Stomach (tissue), 4 donors: Measurements from ENCODE around the gene PPP3CA.

ENCODE experiments used
- CTCF ChIP-seq, 7 experiments: fragments of 450-650 bp in 4 of 7; fragments of 200-600 bp in 3 of 7; sonication (generic) in 3 of 7; IDR thresholded peaks; one replicate each; pipeline ENCODE4 v1.5.1; 2016 to 2019; ENCODE audit warnings: antibody characterized with exemption in 7 of 7, control low read depth in 2 of 7, mild to moderate bottlenecking in 1 of 7
- POLR2AphosphoS5 ChIP-seq, 3 donors: sonication (generic); formaldehyde crosslinking; IDR thresholded peaks; one replicate each; pipeline ENCODE4 v1.6.1; 2016; ENCODE audit warnings: antibody characterized with exemption in 3 of 3

- TF ChIP-seq CTCF (IDR thresholded peaks at IDR 0.05) (no peak), POLR2AphosphoS5 (IDR thresholded peaks at IDR 0.05) (no peak)
Measured at GRCh38 chr4:101075536-101075935, 271.8 kb downstream of the PPP3CA start.
